ENCODE measurements around the gene PSMD9.
"Not testable (repeated sequence)": the region's sequence is repeated elsewhere in the genome, so short reads cannot be mapped to it uniquely, and the experiment has no call there.

Gene PSMD9

DNA sequence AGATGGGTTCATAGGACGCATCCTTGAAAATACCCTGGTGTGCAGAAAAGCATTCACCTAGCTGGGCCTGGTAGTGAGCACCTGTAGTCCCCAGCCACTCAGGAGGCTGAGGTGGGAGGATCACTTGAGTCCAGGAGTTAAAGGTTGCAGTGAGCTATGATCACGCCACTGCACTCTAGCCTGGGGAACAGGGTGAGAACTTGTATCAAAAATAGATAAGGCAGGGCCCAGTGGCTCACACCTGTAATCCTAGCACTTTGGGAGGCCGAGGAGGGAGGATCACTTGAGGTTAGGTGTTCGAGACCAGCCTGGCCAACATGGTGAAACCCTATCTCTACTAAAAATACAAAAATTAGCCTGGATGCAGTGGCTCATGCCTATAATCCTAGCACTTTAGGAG lies 27.9 kb upstream of the PSMD9 start:
- H3K9me3 Mint-ChIP-seq; H3K36me3 Mint-ChIP-seq (ENCODE audit: low read depth); H3K4me3 Mint-ChIP-seq; H3K27me3 Mint-ChIP-seq (ENCODE audit: low read depth); H3K4me1 Mint-ChIP-seq (ENCODE audit: low read depth); H3K27ac Mint-ChIP-seq: not testable (repeated sequence)

DNA sequence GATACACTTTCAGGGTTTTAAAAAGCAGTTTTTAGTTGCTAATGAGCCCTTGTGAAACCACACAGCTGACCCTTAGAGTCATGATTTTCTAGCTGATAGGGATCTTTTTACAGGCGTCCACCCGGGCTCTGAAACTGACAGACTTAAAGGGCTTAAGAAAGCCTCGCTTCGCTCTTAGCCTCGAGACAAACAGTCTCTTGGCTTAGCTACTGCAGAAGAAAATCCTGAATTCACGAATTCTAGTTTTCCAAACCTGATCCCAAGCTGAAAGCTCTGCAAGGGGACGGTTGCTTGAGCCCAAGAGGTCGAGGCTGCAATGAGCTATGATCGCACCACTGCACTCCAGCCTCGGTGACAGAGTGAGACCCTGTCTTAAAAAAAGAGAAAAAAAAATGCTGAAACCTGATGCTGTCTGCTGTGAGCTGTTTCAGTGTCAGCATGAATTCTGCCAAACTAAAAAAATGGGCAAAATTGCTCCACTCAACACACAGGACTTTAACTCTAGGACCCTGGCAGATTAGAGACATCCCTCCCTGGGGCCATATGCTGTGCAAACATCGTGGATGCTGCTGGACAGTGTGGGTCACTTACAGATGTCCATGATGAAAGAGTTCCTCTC lies 26.8 kb upstream of the PSMD9 start:
- Mint-ChIP-seq H3K4me1 (ENCODE audit: low read depth) (no peaks in the 10 kb centered on the region), H3K27me3 (ENCODE audit: low read depth) (no peaks in the 10 kb centered on the region), H3K36me3 (ENCODE audit: low read depth) (no peaks in the 10 kb centered on the region), H3K27ac (no peak overlapping the region), H3K4me3 (no peak overlapping the region), H3K9me3 (no peaks in the 10 kb centered on the region)

DNA sequence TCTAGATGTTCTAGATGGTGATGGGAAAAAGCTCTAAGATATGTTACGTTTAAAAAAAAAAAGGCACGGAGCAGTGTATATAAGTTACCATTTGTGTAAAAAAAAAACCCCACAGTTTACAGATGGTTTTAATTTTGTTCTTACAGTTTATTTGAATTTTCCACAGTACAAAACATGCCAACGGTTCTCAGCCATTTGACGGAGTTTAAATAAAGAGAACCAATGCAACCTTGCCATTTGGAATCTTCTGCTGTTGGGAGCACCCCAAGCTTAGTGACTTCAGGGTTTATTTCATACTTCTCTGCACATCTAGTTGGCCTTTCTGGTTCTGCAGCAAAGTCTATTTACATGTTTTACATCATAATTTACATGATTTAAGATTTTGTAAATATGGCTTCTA lies 22.3 kb upstream of the PSMD9 start:
- Mint-ChIP-seq H3K4me1 (ENCODE audit: low read depth) (no peaks in the 10 kb centered on the region), H3K27ac (no peak overlapping the region), H3K36me3 (ENCODE audit: low read depth) (no peaks in the 10 kb centered on the region), H3K4me3 (no peak overlapping the region), H3K27me3 (ENCODE audit: low read depth) (no peaks in the 10 kb centered on the region), H3K9me3 (no peaks in the 10 kb centered on the region)

GRCh38 chr12:121869229-121869628 lies 19.4 kb upstream of the PSMD9 start:
- not testable (repeated sequence) for H3K4me3 Mint-ChIP-seq; H3K27me3 Mint-ChIP-seq (ENCODE audit: low read depth); H3K27ac Mint-ChIP-seq; H3K9me3 Mint-ChIP-seq; H3K36me3 Mint-ChIP-seq (ENCODE audit: low read depth); H3K4me1 Mint-ChIP-seq (ENCODE audit: low read depth)

DNA sequence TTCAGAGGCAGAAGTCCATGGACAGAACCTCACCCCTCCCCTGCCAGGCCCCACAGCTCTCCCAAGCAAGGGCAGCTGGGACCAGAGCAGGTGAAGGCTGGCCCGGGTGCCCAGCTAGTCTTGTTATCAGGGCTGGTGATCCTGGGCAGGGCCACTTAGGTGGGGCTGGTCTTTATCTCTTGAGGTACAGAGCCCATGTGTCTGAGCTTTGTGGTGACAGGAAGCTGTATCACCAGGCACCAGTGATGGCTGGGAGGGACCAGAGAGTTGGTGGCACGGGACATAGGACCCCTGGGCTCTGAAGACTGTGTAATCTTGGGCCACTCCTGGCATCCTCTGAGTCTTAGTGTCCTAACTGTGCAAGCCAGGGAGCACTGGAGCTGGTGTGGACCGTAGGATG lies 17.1 kb upstream of the PSMD9 start:
- H3K4me1 Mint-ChIP-seq (ENCODE audit: low read depth) = no peaks in the 10 kb centered on the region
- no peak overlapping the region for H3K4me3 Mint-ChIP-seq
- H3K27ac Mint-ChIP-seq = no peak overlapping the region
- H3K27me3 Mint-ChIP-seq (ENCODE audit: low read depth) = no peaks in the 10 kb centered on the region
- H3K9me3 Mint-ChIP-seq = no peaks in the 10 kb centered on the region
- H3K36me3 Mint-ChIP-seq (ENCODE audit: low read depth) = no peaks in the 10 kb centered on the region

GRCh38 chr12:121872546-121873215 lies 15.9 kb upstream of the PSMD9 start:
- H3K36me3 Mint-ChIP-seq (ENCODE audit: low read depth) = no peaks in the 10 kb centered on the region
- no peaks in the 10 kb centered on the region for H3K9me3 Mint-ChIP-seq
- H3K4me3 Mint-ChIP-seq = no peak overlapping the region
- no peaks in the 10 kb centered on the region for H3K27me3 Mint-ChIP-seq (ENCODE audit: low read depth)
- H3K27ac Mint-ChIP-seq = no peak overlapping the region
- no peaks in the 10 kb centered on the region for H3K4me1 Mint-ChIP-seq (ENCODE audit: low read depth)

DNA sequence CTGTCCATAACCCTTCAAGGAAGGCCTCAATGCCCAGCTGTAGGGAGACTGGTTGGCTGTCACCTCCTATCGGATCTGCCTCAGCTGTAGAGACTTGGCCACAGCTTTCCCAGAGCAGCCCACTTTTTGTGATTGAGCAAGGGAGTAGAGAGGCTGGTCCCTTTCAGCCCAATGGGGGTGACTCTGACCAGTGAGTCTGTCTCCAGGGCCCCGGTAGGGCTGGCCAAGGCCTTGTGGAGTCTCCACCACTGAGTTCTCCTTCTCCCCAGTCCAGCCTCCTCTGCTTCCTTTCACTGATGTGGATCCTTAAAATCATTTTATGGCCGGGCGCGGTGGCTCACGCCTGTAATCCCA lies 15.4 kb upstream of the PSMD9 start:
- Mint-ChIP-seq H3K9me3 (no peaks in the 10 kb centered on the region), H3K27ac (no peak overlapping the region)

DNA sequence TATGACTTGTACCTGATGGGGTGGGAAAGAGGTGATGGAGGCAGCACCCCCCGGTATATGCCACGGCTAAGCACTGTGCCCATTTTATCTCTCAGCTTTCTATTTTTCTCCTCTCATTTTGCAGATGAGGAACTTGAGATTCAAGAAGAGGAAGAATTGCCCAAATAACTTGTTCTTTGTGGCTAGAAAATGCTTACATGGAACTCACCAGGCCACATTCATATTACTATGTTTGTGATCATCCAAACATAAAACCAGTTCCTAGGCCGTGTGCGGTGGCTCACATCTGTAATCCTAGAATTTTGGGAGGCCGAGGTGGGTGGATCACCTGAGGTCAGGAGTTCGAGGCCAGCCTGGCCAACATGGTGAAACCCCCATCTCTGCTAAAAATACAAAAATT lies 14.5 kb upstream of the PSMD9 start:
- H3K9me3 Mint-ChIP-seq = no peaks in the 10 kb centered on the region
- no peaks in the 10 kb centered on the region for H3K4me1 Mint-ChIP-seq (ENCODE audit: low read depth)
- no peak overlapping the region for H3K4me3 Mint-ChIP-seq
- no peaks in the 10 kb centered on the region for H3K27me3 Mint-ChIP-seq (ENCODE audit: low read depth)
- H3K36me3 Mint-ChIP-seq (ENCODE audit: low read depth) = no peaks in the 10 kb centered on the region
- H3K27ac Mint-ChIP-seq = no peak overlapping the region

More for the DNA sequence above, 15.4 kb upstream of the PSMD9 start:
- Mint-ChIP-seq H3K4me3 (no peak overlapping the region), H3K27me3 (ENCODE audit: low read depth) (no peaks in the 10 kb centered on the region), H3K36me3 (ENCODE audit: low read depth) (no peaks in the 10 kb centered on the region), H3K4me1 (ENCODE audit: low read depth) (no peaks in the 10 kb centered on the region)

GRCh38 chr12:121875582-121875981 lies 13.0 kb upstream of the PSMD9 start:
- Mint-ChIP-seq H3K4me3 (no peak overlapping the region), H3K27ac (no peak overlapping the region), H3K27me3 (ENCODE audit: low read depth) (no peaks in the 10 kb centered on the region), H3K36me3 (ENCODE audit: low read depth) (no peaks in the 10 kb centered on the region), H3K9me3 (no peaks in the 10 kb centered on the region), H3K4me1 (ENCODE audit: low read depth) (no peaks in the 10 kb centered on the region)

DNA sequence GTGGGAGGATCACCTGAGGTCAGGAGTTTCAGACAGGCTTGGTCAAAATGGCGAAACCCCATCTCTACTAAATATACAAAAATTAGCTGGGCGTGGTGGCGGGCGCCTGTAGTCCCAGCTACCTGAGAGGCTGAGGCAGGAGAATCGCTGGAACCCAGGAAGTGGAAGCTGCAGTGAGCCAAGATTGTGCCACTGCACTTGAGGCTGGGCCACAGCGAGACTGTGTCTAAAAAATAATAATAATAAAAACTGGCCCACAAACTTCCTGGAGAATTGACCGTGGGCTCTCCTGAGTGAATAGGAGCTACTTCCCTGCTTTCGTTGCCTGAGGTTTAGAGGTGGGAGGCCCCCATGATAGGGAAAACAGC lies 12.5 kb upstream of the PSMD9 start:
- not testable (repeated sequence) for H3K27me3 Mint-ChIP-seq (ENCODE audit: low read depth); H3K4me3 Mint-ChIP-seq; H3K4me1 Mint-ChIP-seq (ENCODE audit: low read depth); H3K36me3 Mint-ChIP-seq (ENCODE audit: low read depth); H3K27ac Mint-ChIP-seq; H3K9me3 Mint-ChIP-seq

DNA sequence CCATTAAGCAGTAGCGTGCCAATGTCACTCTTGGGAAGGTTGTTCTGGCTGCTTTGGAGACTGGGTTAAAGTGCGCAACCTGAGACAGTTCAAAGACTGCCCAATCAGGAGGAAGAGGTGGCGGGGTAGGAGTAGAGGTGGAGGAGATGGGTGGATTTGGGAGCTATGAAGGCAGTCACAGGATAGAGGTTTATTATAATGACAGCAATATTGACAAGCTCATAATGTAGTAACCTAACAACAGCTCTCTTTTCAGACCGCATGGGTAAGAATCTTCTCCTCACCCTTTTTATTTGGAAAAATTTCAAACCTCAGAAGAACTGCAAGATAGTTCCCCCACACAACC lies 5.3 kb upstream of the PSMD9 start:
- H3K27ac Mint-ChIP-seq = no peak overlapping the region
- no peaks in the 10 kb centered on the region for H3K36me3 Mint-ChIP-seq (ENCODE audit: low read depth)
- H3K4me3 Mint-ChIP-seq = no peak overlapping the region

DNA sequence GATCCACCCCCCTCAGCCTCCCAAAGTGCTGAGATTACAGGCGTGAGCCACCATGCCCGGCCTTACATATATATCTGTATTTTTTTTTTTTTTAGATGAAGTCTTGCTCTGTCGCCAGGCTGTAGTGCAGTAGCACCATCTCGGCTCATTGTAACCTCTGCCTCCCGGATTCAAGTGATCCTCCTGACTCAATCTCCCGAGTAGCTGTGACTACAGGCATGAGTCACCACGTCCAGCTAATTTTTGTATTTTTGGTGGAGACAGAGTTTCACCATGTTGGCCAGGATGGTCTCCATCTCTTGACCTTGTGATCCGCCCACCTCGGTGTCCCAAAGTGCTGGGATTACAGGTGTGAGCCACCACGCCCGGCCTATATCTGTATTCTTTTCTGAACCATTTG lies 3.5 kb upstream of the PSMD9 start:
- H3K9me3 Mint-ChIP-seq; H3K36me3 Mint-ChIP-seq (ENCODE audit: low read depth); H3K27me3 Mint-ChIP-seq (ENCODE audit: low read depth); H3K4me3 Mint-ChIP-seq; H3K27ac Mint-ChIP-seq: not testable (repeated sequence)
- peaks cover 11% of the 10 kb centered on the region for H3K4me1 Mint-ChIP-seq (ENCODE audit: low read depth)

More for the DNA sequence above, 5.3 kb upstream of the PSMD9 start:
- no peaks in the 10 kb centered on the region for H3K9me3 Mint-ChIP-seq
- H3K4me1 Mint-ChIP-seq (ENCODE audit: low read depth) = peaks cover 1% of the 10 kb centered on the region
- H3K27me3 Mint-ChIP-seq (ENCODE audit: low read depth) = no peaks in the 10 kb centered on the region

GRCh38 chr12:121888083-121888477 lies 510 bp upstream of the PSMD9 start:
- Mint-ChIP-seq H3K36me3 (ENCODE audit: low read depth) (peaks cover 3% of the 10 kb centered on the region), H3K27me3 (ENCODE audit: low read depth) (no peaks in the 10 kb centered on the region), H3K4me1 (ENCODE audit: low read depth) (peaks cover 20% of the 10 kb centered on the region), H3K4me3 (peak overlapping the region; percentile 96), H3K9me3 (no peaks in the 10 kb centered on the region), H3K27ac (peak overlapping the region; percentile 99)

- H3K9me3 Mint-ChIP-seq = no peaks in the 10 kb centered on the region
- peaks cover 11% of the 10 kb centered on the region for H3K36me3 Mint-ChIP-seq (ENCODE audit: low read depth)
- H3K4me3 Mint-ChIP-seq = peak overlapping the region; percentile 96
- H3K27me3 Mint-ChIP-seq (ENCODE audit: low read depth) = no peaks in the 10 kb centered on the region
- H3K27ac Mint-ChIP-seq = peak overlapping the region; percentile 99
- H3K4me1 Mint-ChIP-seq (ENCODE audit: low read depth) = peaks cover 29% of the 10 kb centered on the region
Measured at GRCh38 chr12:121889274-121889624, 659 bp downstream of the PSMD9 start.

GRCh38 chr12:121889661-121890060 lies 1.1 kb downstream of the PSMD9 start:
- Mint-ChIP-seq H3K4me1 (ENCODE audit: low read depth) (peaks cover 31% of the 10 kb centered on the region), H3K27ac (peak overlapping the region; percentile 99), H3K4me3 (peak overlapping the region; percentile 96), H3K36me3 (ENCODE audit: low read depth) (peaks cover 11% of the 10 kb centered on the region)
- H3K27me3 Mint-ChIP-seq (ENCODE audit: low read depth); H3K9me3 Mint-ChIP-seq: not testable (repeated sequence)
